Ovary (tissue), 3 donors: ENCODE measurements around the gene COL13A1.

Experiments used
- CTCF ChIP-seq, 3 donors: fragments of 450-650 bp in 2 of 3; fragments of 200-600 bp in 1 of 3; IDR thresholded peaks; one replicate each; pipeline versions ENCODE4 v1.5.1 to v1.8.0; 2016 to 2022; ENCODE audit warnings: antibody characterized with exemption in 3 of 3, mild to moderate bottlenecking in 1 of 3
- POLR2A ChIP-seq: fragments of 450-650 bp; IDR thresholded peaks from one replicate; pipeline ENCODE4 v1.6.1; 2017; ENCODE audit warnings: antibody characterized with exemption, mild to moderate bottlenecking, moderate library complexity
- donor health status: DM: no; HTN: no; CAD: no.

DNA sequence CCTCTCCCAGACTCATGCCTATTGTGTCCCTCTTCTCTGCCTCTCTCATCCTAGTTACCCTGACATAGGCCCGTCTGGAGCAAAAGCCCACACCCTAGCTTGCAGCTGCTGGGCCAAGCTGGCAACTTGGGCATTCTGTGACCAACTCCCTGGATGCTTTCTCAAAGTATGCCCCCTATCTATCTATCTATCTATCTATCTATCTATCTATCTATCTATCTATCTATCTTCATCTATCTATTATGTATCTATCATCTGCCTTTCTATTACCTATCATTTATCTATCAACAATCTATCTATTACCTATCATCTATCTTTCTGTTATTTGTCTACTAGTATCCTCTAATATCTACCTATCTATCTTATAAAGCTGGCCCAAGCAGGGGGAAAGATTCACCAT, 45.4 kb upstream of the COL13A1 start:
- TF ChIP-seq CTCF (IDR thresholded peaks at IDR 0.05): no peak
- no peak for TF ChIP-seq POLR2A
